ENCODE results near the gene FAF1. TPM values are rescaled to one million over a fixed set of nuclear protein-coding genes. Genes with fewer than 3 reads are reported as not detected.

Gene FAF1
- total RNA-seq, 1 donor from 2014 or later = 46.4 TPM

- Histone ChIP-seq H3K27ac (peak overlapping the region; percentile 87), H3K9me3 (no peaks in the 10 kb centered on the region), H3K4me3 (peak overlapping the region; percentile 72), H3K4me1 (no peaks in the 10 kb centered on the region), H3K36me3 (no peaks in the 10 kb centered on the region), H3K27me3 (peaks cover 9% of the 10 kb centered on the region)
- ATAC-seq = peak; percentile 57
- peak; percentile 58 for DNase-seq
- intact Hi-C loops (cut with DNase I) = no loop called here
- TF ChIP-seq CTCF (IDR thresholded peaks at IDR 0.05) = no peak
Measured at GRCh38 chr1:50976890-50977574, 17.0 kb upstream of the FAF1 start.

GRCh38 chr1:50976111-50976889, 16.2 kb upstream of the FAF1 start:
- H3K4me1 ChIP-seq = no peaks in the 10 kb centered on the region
- H3K36me3 ChIP-seq = no peaks in the 10 kb centered on the region
- ATAC-seq (no peak), DNase-seq (no peak)
- intact Hi-C loops (cut with DNase I) = no loop called here
- no peak for TF ChIP-seq CTCF (IDR thresholded peaks at IDR 0.05)
- H3K9me3 ChIP-seq = no peaks in the 10 kb centered on the region
- H3K27me3 ChIP-seq = peaks cover 9% of the 10 kb centered on the region
- H3K27ac ChIP-seq = peak overlapping the region; percentile 87
- H3K4me3 ChIP-seq = peak overlapping the region; percentile 72

- intact Hi-C loops (cut with DNase I) = no loop called here
- H3K4me3 ChIP-seq = no peak overlapping the region
- ATAC-seq (no peak), DNase-seq (no peak)
- no peak overlapping the region for H3K27ac ChIP-seq
- no peak for TF ChIP-seq CTCF (IDR thresholded peaks at IDR 0.05)
- H3K4me1 ChIP-seq = no peaks in the 10 kb centered on the region
- peaks cover 9% of the 10 kb centered on the region for H3K27me3 ChIP-seq
- no peaks in the 10 kb centered on the region for H3K9me3 ChIP-seq
- H3K36me3 ChIP-seq = no peaks in the 10 kb centered on the region
Measured at GRCh38 chr1:50975436-50975835, 15.4 kb upstream of the FAF1 start.

GRCh38 chr1:50974618-50974935, 14.5 kb upstream of the FAF1 start:
- Histone ChIP-seq H3K27me3 (peaks cover 11% of the 10 kb centered on the region), H3K4me3 (no peak overlapping the region), H3K9me3 (no peaks in the 10 kb centered on the region), H3K36me3 (no peaks in the 10 kb centered on the region), H3K27ac (no peak overlapping the region), H3K4me1 (no peaks in the 10 kb centered on the region)
- intact Hi-C loops (cut with DNase I) = no loop called here
- no peak for ATAC-seq
- no peak for DNase-seq
- no peak for TF ChIP-seq CTCF (IDR thresholded peaks at IDR 0.05)

GRCh38 chr1:50973875-50974617, 14.0 kb upstream of the FAF1 start:
- Histone ChIP-seq H3K9me3 (no peaks in the 10 kb centered on the region), H3K27ac (no peak overlapping the region), H3K4me1 (no peaks in the 10 kb centered on the region), H3K4me3 (no peak overlapping the region), H3K36me3 (no peaks in the 10 kb centered on the region), H3K27me3 (peaks cover 11% of the 10 kb centered on the region)
- TF ChIP-seq CTCF (IDR thresholded peaks at IDR 0.05) = no peak
- DNase-seq (no peak), ATAC-seq (no peak)
- intact Hi-C loops (cut with DNase I) = no loop called here
